GM18909 (cell line): ENCODE results near the gene KLLN.
"Not testable (repeated sequence)": the region's sequence is repeated elsewhere in the genome, so short reads cannot be mapped to it uniquely, and the experiment has no call there.

Experiments
- ATAC-seq: cut with Tn5 transposase; IDR thresholded peaks from one replicate; pipeline ENCODE4 v1.9.1; 2021; ENCODE audit warnings: mild to moderate bottlenecking; ENCODE audit not compliant: unreplicated experiment, poor library complexity

Gene KLLN

GRCh38 chr10:87863053-87863943, at the start of gene KLLN, which contains the start of gene PTEN:
TSS of gene KLLN (minus strand) at chr10:87863533. CDS start at chr10:87862487, 1,046 bp downstream.
TSS of gene PTEN (plus strand) at chr10:87863625. CDS start at chr10:87864470, 845 bp downstream.
- ATAC-seq: peak; percentile 42

- ATAC-seq: not testable (repeated sequence)
These were observed 40.1 kb upstream of the KLLN start for GRCh38 chr10:87903396-87903795.

GRCh38 chr10:87897957-87898356, 34.6 kb upstream of the KLLN start:
- ATAC-seq: not testable (repeated sequence)

GRCh38 chr10:87896216-87896615, 32.9 kb upstream of the KLLN start:
- no peak for ATAC-seq

- no peak for ATAC-seq
These were observed 32.1 kb upstream of the KLLN start for GRCh38 chr10:87895430-87895829.

- no peak for ATAC-seq
These were observed 24.4 kb upstream of the KLLN start for GRCh38 chr10:87887548-87888289.

GRCh38 chr10:87887146-87887545, 23.8 kb upstream of the KLLN start:
- ATAC-seq: no peak

GRCh38 chr10:87886635-87887034, 23.3 kb upstream of the KLLN start:
- ATAC-seq: no peak

- no peak for ATAC-seq
These were observed 19.4 kb upstream of the KLLN start for GRCh38 chr10:87882555-87883294.

GRCh38 chr10:87881373-87882059, 18.2 kb upstream of the KLLN start:
- not testable (repeated sequence) for ATAC-seq

GRCh38 chr10:87880336-87880735, 17.0 kb upstream of the KLLN start:
- ATAC-seq: no peak

GRCh38 chr10:87878664-87879459, 15.5 kb upstream of the KLLN start:
- ATAC-seq: no peak

GRCh38 chr10:87875929-87876571, 12.7 kb upstream of the KLLN start:
- no peak for ATAC-seq

- no peak for ATAC-seq
These were observed 10.3 kb upstream of the KLLN start for GRCh38 chr10:87873656-87874055.

GRCh38 chr10:87872828-87873227, 9.5 kb upstream of the KLLN start:
- ATAC-seq: no peak

GRCh38 chr10:87869773-87870551, 6.6 kb upstream of the KLLN start:
- ATAC-seq: no peak

GRCh38 chr10:87869139-87869538, 5.8 kb upstream of the KLLN start:
- ATAC-seq: not testable (repeated sequence)

GRCh38 chr10:87868277-87868676, 4.9 kb upstream of the KLLN start:
- ATAC-seq: no peak
